HEK293T (cell line): ENCODE results near the gene FAM120B.

Experiments
- BHLHE40 ChIP-seq: fragments of 450-650 bp; IDR thresholded peaks from 2 replicates; pipeline ENCODE4 v1.6.1; 2016; ENCODE audit warnings: mild to moderate bottlenecking, moderate library complexity, borderline replicate concordance
- ELF4 ChIP-seq: fragments of 450-650 bp; IDR thresholded peaks from 2 replicates; pipeline ENCODE4 v1.6.1; 2017; ENCODE audit warnings: antibody characterized with exemption
- FOXK2 ChIP-seq: fragments of 450-650 bp; IDR thresholded peaks from 2 replicates; pipeline ENCODE4 v1.6.1; 2016; ENCODE audit warnings: mild to moderate bottlenecking
- NFRKB ChIP-seq: fragments of 450-650 bp; IDR thresholded peaks from 2 replicates; pipeline ENCODE4 v1.6.1; 2016; ENCODE audit warnings: mild to moderate bottlenecking, moderate library complexity
- SP1 ChIP-seq: fragments of 450-650 bp; IDR thresholded peaks from 2 replicates; pipeline ENCODE4 v1.6.1; 2017
- SUZ12 ChIP-seq: fragments of 450-650 bp; IDR thresholded peaks from 2 replicates; pipeline ENCODE4 v1.6.1; 2016; ENCODE audit warnings: mild to moderate bottlenecking

DNA sequence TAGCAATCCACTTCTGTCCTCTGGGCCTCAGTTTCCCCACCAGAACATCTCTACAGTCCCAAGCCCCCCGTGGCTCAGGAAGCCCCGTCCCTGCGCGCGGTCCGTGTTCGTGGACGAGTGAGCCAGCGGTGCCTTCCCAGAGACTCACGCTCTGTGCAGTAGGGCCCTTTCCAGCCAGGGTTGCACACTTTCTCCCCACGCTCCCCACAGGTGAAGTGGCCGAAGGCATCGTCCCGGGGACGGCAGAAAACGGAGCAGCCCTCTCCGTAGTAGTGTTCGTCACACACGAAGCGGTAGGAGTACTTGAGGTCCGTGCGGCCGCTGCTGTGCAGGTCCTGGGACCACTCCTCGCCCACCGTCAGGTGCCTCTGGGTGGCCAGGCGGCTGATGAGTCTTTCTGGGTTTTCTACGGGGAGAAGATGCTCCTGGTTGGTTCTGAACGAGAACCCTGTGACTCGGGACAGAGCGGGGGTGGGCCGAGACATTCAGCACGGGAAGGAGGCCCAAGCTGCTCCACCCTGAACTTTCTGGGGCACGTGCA, 18.4 kb upstream of the FAM120B start:
- no peak for TF ChIP-seq SUZ12
- no peak for TF ChIP-seq SP1
- no peak for TF ChIP-seq BHLHE40
- no peak for TF ChIP-seq FOXK2
- no peak for TF ChIP-seq NFRKB
- TF ChIP-seq ELF4, result no peak
